LNCAP (cell line): ENCODE results near the gene RPL39L.

Experiments used
- CTCF ChIP-seq: fragments of 450-650 bp; IDR thresholded peaks from 2 replicates; pipeline ENCODE4 v1.5.1; 2017; ENCODE audit warnings: mild to moderate bottlenecking

RPL39L gene

GRCh38 chr3:187112934-187113793 is 26.1 kb downstream of the RPL39L start:
- TF ChIP-seq CTCF, result peak; percentile 74

GRCh38 chr3:187110156-187110555 is 29.1 kb downstream of the RPL39L start:
- TF ChIP-seq CTCF, result no peak

GRCh38 chr3:187107989-187108388 is 31.3 kb downstream of the RPL39L start:
- TF ChIP-seq CTCF, result no peak

GRCh38 chr3:187105700-187106099 is 33.6 kb downstream of the RPL39L start:
- TF ChIP-seq CTCF, result no peak

- no peak for TF ChIP-seq CTCF
These were observed 34.4 kb downstream of the RPL39L start for GRCh38 chr3:187104933-187105332.

- TF ChIP-seq CTCF, result no peak
These were observed 35.0 kb downstream of the RPL39L start for GRCh38 chr3:187104342-187104741.

GRCh38 chr3:187103251-187103650 is 36.0 kb downstream of the RPL39L start:
- no peak for TF ChIP-seq CTCF
